Caco-2 (cell line): ENCODE data around the gene ACTG2. TPM values are rescaled to one million over a fixed set of nuclear protein-coding genes. Genes with fewer than 3 reads are reported as not detected.

Source experiments
- BruUV-seq: library from RNA; stranded (reverse); fragments of 400-500 nt; replicated peaks from 2 replicates; lab custom pipeline; 2021; lab: Mats Ljungman, UMichigan
- CTCF ChIA-PET: fragments of 300-600 bp; sonication (Branson Sonifier 250); formaldehyde crosslinking; loops from one replicate; lab custom pipeline; 2022; ENCODE audit warnings: antibody characterized with exemption; lab: Charles Lee
- POLR2A ChIA-PET: fragments of 300-600 bp; sonication (Branson Sonifier 250); formaldehyde crosslinking; loops from one replicate; lab custom pipeline; 2022; ENCODE audit warnings: antibody characterized with exemption; lab: Charles Lee
- DNase-seq, 2 experiments: peaks; one replicate each; pipeline versions ENCODE4 v3.0.0 to v3.0.0-alpha.2; 2020 to 2022
- H3K27me3 ChIP-seq: replicated peaks from 2 replicates; pipeline ENCODE4 v1.6.0; 2011; ENCODE audit warnings: low read length; ENCODE audit not compliant: control insufficient read depth, insufficient read depth
- H3K36me3 ChIP-seq: 2 replicates; pipeline ENCODE4 v1.5.1; 2011; ENCODE audit warnings: low read length; ENCODE audit not compliant: control insufficient read depth, insufficient read depth
- H3K4me1 ChIP-seq: fragments of 250-450 bp; sonication (Bioruptor Pico); 2 replicates; pipeline ENCODE4 v1.5.1; 2020; ENCODE audit warnings: mild to moderate bottlenecking
- H3K4me3 ChIP-seq: 2 replicates; pipeline ENCODE4 v1.5.1; 2011; ENCODE audit warnings: low read depth, mild to moderate bottlenecking, control low read depth, low read length
- H3K9me3 ChIP-seq: fragments of 250-450 bp; sonication (Bioruptor Pico); 2 replicates; pipeline ENCODE4 v1.5.1; 2020; ENCODE audit warnings: mild to moderate bottlenecking, moderate library complexity
- H3K27ac Mint-ChIP-seq: one replicate; pipeline ENCODE4 v1.8.0; 2022; ENCODE audit warnings: mixed read lengths; ENCODE audit not compliant: unreplicated experiment
- H3K27me3 Mint-ChIP-seq: one replicate; pipeline ENCODE4 v1.8.0; 2022; ENCODE audit warnings: mixed read lengths; ENCODE audit not compliant: insufficient read depth, unreplicated experiment
- H3K36me3 Mint-ChIP-seq: one replicate; pipeline ENCODE4 v1.8.0; 2022; ENCODE audit warnings: mild to moderate bottlenecking, mixed read lengths; ENCODE audit not compliant: insufficient read depth, unreplicated experiment
- H3K4me1 Mint-ChIP-seq: one replicate; pipeline ENCODE4 v1.8.0; 2022; ENCODE audit warnings: low read depth, mixed read lengths; ENCODE audit not compliant: unreplicated experiment
- H3K4me3 Mint-ChIP-seq: one replicate; pipeline ENCODE4 v1.8.0; 2022; ENCODE audit warnings: mild to moderate bottlenecking, moderate library complexity, mixed read lengths; ENCODE audit not compliant: unreplicated experiment
- H3K9me3 Mint-ChIP-seq: one replicate; pipeline ENCODE4 v1.8.0; 2022; ENCODE audit warnings: mixed read lengths; ENCODE audit not compliant: unreplicated experiment
- intact Hi-C: fragments of 100-400 bp; cut with micrococcal nuclease; formaldehyde crosslinking; loops from one replicate; pipeline ENCODE4 v1.10.0; 2022; ENCODE audit not compliant: unreplicated experiment
- total RNA-seq: library from RNA; stranded (reverse); gene quantifications from 2 replicates; pipeline ENCODE4 v1.2.3, GENCODE V29; 2022
- TF ChIP-seq, protein P1 (sequence below), 2 experiments: fragments of 200-600 bp in 1 of 2; IDR thresholded peaks; 1 replicate in 1 of 2; 2 replicates in 1 of 2; pipeline versions ENCODE4 v1.5.1 to v1.8.0; 2011 to 2022; ENCODE audit warnings: antibody characterized with exemption in 1 of 2, control low read depth in 1 of 2, inconsistent platforms in 1 of 2, low read depth in 1 of 2, low read length in 1 of 2, mild to moderate bottlenecking in 1 of 2, moderate library complexity in 1 of 2; ENCODE audit not compliant: insufficient read depth in 1 of 2, severe bottlenecking in 1 of 2, unreplicated experiment in 1 of 2

The ACTG2 gene
- total RNA-seq, 1 experiment from 2014 or later, result 2.6 TPM

DNA sequence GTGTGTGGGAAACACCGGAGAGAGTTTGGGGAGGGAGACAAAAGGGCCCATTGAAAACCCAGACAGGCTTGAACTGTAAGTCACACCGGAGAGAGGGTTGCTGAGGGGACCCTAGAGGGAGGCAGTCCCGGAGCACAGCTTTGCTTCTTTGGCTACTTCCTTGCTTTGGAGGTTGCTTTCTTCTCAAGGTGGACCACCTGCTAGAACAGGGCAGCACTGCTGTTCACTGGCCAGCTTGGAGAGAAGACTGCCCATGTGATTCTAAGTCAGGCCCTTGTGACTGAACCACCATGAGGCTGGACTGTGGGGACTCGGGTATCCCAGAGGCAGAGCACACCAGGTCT, 4.4 kb downstream of the ACTG2 start:
- Histone ChIP-seq H3K9me3 (no peaks in the 10 kb centered on the region), H3K27me3 (no peaks in the 10 kb centered on the region), H3K36me3 (no peaks in the 10 kb centered on the region), H3K4me1 (no peaks in the 10 kb centered on the region), H3K4me3 (no peak overlapping the region)
- Mint-ChIP-seq H3K4me1 (no peaks in the 10 kb centered on the region), H3K27ac (no peak overlapping the region), H3K9me3 (no peaks in the 10 kb centered on the region), H3K4me3 (no peak overlapping the region), H3K36me3 (no peaks in the 10 kb centered on the region), H3K27me3 (no peaks in the 10 kb centered on the region)
- ChIA-PET CTCF (no interaction called here), POLR2A (no interaction called here)
- no TSS peak for BruUV-seq
- intact Hi-C loops, result no loop called here
- DNase-seq, result no peak
- TF ChIP-seq, protein P1, sequence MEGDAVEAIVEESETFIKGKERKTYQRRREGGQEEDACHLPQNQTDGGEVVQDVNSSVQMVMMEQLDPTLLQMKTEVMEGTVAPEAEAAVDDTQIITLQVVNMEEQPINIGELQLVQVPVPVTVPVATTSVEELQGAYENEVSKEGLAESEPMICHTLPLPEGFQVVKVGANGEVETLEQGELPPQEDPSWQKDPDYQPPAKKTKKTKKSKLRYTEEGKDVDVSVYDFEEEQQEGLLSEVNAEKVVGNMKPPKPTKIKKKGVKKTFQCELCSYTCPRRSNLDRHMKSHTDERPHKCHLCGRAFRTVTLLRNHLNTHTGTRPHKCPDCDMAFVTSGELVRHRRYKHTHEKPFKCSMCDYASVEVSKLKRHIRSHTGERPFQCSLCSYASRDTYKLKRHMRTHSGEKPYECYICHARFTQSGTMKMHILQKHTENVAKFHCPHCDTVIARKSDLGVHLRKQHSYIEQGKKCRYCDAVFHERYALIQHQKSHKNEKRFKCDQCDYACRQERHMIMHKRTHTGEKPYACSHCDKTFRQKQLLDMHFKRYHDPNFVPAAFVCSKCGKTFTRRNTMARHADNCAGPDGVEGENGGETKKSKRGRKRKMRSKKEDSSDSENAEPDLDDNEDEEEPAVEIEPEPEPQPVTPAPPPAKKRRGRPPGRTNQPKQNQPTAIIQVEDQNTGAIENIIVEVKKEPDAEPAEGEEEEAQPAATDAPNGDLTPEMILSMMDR (IDR thresholded peaks at IDR 0.05; ENCODE audit: insufficient read depth in 1 of 2, low read depth in 1 of 2, low read length in 1 of 2, severe bottlenecking in 1 of 2, unreplicated experiment in 1 of 2), result no peak

DNA sequence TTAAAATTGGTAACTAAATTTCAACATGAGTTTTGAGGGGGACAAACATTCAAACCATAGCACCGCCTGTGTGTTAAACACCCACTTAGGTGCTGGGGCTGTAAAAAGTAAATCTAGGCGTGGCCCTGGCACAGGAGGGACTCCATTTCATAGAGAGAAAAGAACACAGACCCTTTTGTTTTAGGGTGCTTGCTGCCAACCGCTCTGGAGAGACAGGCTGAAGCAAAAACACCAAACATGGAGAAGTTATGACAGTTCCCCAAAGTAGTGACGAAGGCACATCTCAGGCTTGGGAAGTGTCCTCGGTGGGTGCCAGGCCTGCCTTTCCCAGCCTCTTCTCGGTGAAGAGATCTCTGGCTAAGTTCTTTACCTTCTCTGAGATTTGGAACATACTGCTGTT, 5.1 kb downstream of the ACTG2 start:
- no peaks in the 10 kb centered on the region for H3K36me3 ChIP-seq
- H3K9me3 ChIP-seq, result no peaks in the 10 kb centered on the region
- H3K4me1 Mint-ChIP-seq, result no peaks in the 10 kb centered on the region
- no peaks in the 10 kb centered on the region for H3K9me3 Mint-ChIP-seq
- H3K4me1 ChIP-seq, result no peaks in the 10 kb centered on the region
- H3K36me3 Mint-ChIP-seq, result no peaks in the 10 kb centered on the region
- no TSS peak for BruUV-seq
- no peak overlapping the region for H3K4me3 ChIP-seq
- TF ChIP-seq, protein P1 (IDR thresholded peaks at IDR 0.05; ENCODE audit: insufficient read depth in 1 of 2, low read depth in 1 of 2, low read length in 1 of 2, severe bottlenecking in 1 of 2, unreplicated experiment in 1 of 2), result no peak
- no peaks in the 10 kb centered on the region for H3K27me3 Mint-ChIP-seq
- H3K27ac Mint-ChIP-seq, result no peak overlapping the region
- no peaks in the 10 kb centered on the region for H3K27me3 ChIP-seq
- intact Hi-C loops, result no loop called here
- no peak for DNase-seq
- ChIA-PET POLR2A (no interaction called here), CTCF (no interaction called here)
- H3K4me3 Mint-ChIP-seq, result no peak overlapping the region

DNA sequence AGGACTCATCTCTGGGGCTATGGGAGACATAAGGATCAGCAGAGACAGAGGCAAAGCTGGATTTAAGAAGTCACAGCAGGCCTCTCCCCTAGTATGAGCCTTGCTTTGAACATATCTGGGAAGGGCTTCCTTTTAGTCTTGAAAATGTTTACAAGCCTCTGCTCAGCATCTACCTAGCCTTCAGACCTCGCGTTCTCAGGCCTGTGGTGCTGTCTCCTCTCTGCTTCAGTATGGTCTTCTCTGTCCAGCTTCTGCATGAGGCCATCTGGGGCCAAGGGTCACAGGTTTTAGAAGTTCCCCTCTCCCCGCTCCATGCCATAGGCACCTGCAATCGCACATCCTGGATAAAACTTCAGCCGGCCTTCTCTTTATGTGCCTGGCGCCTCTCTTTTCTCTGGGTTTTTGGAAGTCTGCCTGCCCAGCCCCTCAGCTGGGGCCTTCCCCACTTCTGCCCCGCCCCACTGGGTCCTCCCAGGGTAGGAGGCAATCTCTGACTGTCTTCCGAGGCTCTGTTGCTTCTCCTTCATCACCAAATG, 7.1 kb downstream of the ACTG2 start:
- intact Hi-C loops, result no loop called here
- CTCF ChIA-PET, result no interaction called here
- no peak for DNase-seq

More for the DNA sequence above, 7.1 kb downstream of the ACTG2 start:
- no peaks in the 10 kb centered on the region for H3K4me1 ChIP-seq
- no peaks in the 10 kb centered on the region for H3K9me3 ChIP-seq
- H3K36me3 Mint-ChIP-seq, result no peaks in the 10 kb centered on the region
- no peaks in the 10 kb centered on the region for H3K4me1 Mint-ChIP-seq
- POLR2A ChIA-PET, result no interaction called here
- no peaks in the 10 kb centered on the region for H3K9me3 Mint-ChIP-seq
- BruUV-seq, result no TSS peak
- no peaks in the 10 kb centered on the region for H3K27me3 ChIP-seq
- H3K36me3 ChIP-seq, result no peaks in the 10 kb centered on the region
- no peak overlapping the region for H3K4me3 ChIP-seq
- no peaks in the 10 kb centered on the region for H3K27me3 Mint-ChIP-seq
- no peak overlapping the region for H3K4me3 Mint-ChIP-seq
- no peak overlapping the region for H3K27ac Mint-ChIP-seq
- TF ChIP-seq, protein P1 (IDR thresholded peaks at IDR 0.05; ENCODE audit: insufficient read depth in 1 of 2, low read depth in 1 of 2, low read length in 1 of 2, severe bottlenecking in 1 of 2, unreplicated experiment in 1 of 2), result no peak
